Mucosa of descending colon (tissue), 3 donors: ENCODE results near the gene GPR157. TPM values are rescaled to one million over a fixed set of nuclear protein-coding genes. Genes with fewer than 3 reads are reported as not detected.
"Not testable (repeated sequence)": the region's sequence is repeated elsewhere in the genome, so short reads cannot be mapped to it uniquely, and the experiment has no call there.

Experiments
- ATAC-seq: fragments of 200-7000 bp; cut with Tn5 transposase; one replicate; pipeline ENCODE4 v1.9.1; 2020; ENCODE audit warnings: mild to moderate bottlenecking, moderate library complexity
- DNase-seq, 3 donors: peaks; one replicate each; pipeline ENCODE4 v3.0.0-alpha.2; 2020
- H3K36me3 ChIP-seq: fragments of 200-600 bp; one replicate; pipeline ENCODE4 v1.8.0; 2021; ENCODE audit warnings: low read depth, mild to moderate bottlenecking
- H3K4me1 ChIP-seq: fragments of 200-600 bp; one replicate; pipeline ENCODE4 v1.8.0; 2021; ENCODE audit warnings: low read depth, mild to moderate bottlenecking
- H3K4me3 ChIP-seq: fragments of 200-600 bp; one replicate; pipeline ENCODE4 v1.8.0; 2021; ENCODE audit warnings: mild to moderate bottlenecking
- H3K9me3 ChIP-seq: fragments of 200-600 bp; one replicate; pipeline ENCODE4 v1.8.0; 2021; ENCODE audit warnings: mild to moderate bottlenecking
- CTCF ChIP-seq: fragments of 200-600 bp; IDR thresholded peaks from one replicate; pipeline ENCODE4 v1.8.0; 2022; ENCODE audit warnings: antibody characterized with exemption, mild to moderate bottlenecking
- intact Hi-C, 2 donors: fragments of 100-400 bp; cut with DNase I in 1 of 2; cut with micrococcal nuclease in 1 of 2; formaldehyde crosslinking; loops; one replicate each; pipeline versions ENCODE4 v1.11.0 to v1.11.1; 2022; cut with DNase I, micrococcal nuclease
- total RNA-seq, 3 donors: library from RNA; stranded (reverse); fragmentation: NEBNext Ultra II Directional in 2 of 3; extraction: Animal tissue kit (Norgen Biotek cat#: 25700) in 2 of 3; gene quantifications; one replicate each; pipeline versions ENCODE4 v1.2.1 to v1.2.4, GENCODE V29; 2021 to 2023
- donor health status: DM: no; HTN: no; CAD: no; lungs with moderate emphysema.
- donor health status: DM: no; HTN: no; CAD: no.
- donor health status: DM: no; HTN: yes; CAD: no.

The GPR157 gene
- total RNA-seq, 3 donors from 2014 or later: 7.0 to 8.7 (median 8.1) TPM

GRCh38 chr1:9161342-9161741 lies 32.4 kb upstream of the GPR157 start:
- no peak for ATAC-seq
- no peak for TF ChIP-seq CTCF
- Histone ChIP-seq H3K4me3 (no peak overlapping the region), H3K36me3 (no peaks in the 10 kb centered on the region), H3K9me3 (no peaks in the 10 kb centered on the region), H3K4me1 (no peaks in the 10 kb centered on the region)
- no peak for DNase-seq
- intact Hi-C loops: no loop called here

GRCh38 chr1:9160079-9160717 lies 31.3 kb upstream of the GPR157 start:
- DNase-seq (no peak), ATAC-seq (no peak)
- no peaks in the 10 kb centered on the region for H3K4me1 ChIP-seq
- TF ChIP-seq CTCF: no peak
- H3K9me3 ChIP-seq: no peaks in the 10 kb centered on the region
- H3K4me3 ChIP-seq: no peak overlapping the region
- intact Hi-C loops: no loop called here
- H3K36me3 ChIP-seq: no peaks in the 10 kb centered on the region

GRCh38 chr1:9155879-9156278 lies 27.0 kb upstream of the GPR157 start:
- ATAC-seq: no peak
- TF ChIP-seq CTCF: no peak
- H3K9me3 ChIP-seq: no peaks in the 10 kb centered on the region
- intact Hi-C loops: no loop called here
- H3K4me1 ChIP-seq: no peaks in the 10 kb centered on the region
- H3K4me3 ChIP-seq: no peak overlapping the region
- no peak for DNase-seq
- no peaks in the 10 kb centered on the region for H3K36me3 ChIP-seq

- DNase-seq, H3K4me1 ChIP-seq, H3K4me3 ChIP-seq, H3K36me3 ChIP-seq, H3K9me3 ChIP-seq, intact Hi-C loops, ATAC-seq: not testable (repeated sequence)
These were observed 26.5 kb upstream of the GPR157 start for GRCh38 chr1:9155405-9155804.

- Histone ChIP-seq H3K4me3 (no peak overlapping the region), H3K9me3 (no peaks in the 10 kb centered on the region), H3K4me1 (no peaks in the 10 kb centered on the region), H3K36me3 (no peaks in the 10 kb centered on the region)
- TF ChIP-seq CTCF: no peak
- intact Hi-C loops: no loop called here
- DNase-seq (no peak), ATAC-seq (no peak)
These were observed 24.2 kb upstream of the GPR157 start for GRCh38 chr1:9153152-9153551.

GRCh38 chr1:9152535-9152934 lies 23.6 kb upstream of the GPR157 start:
- DNase-seq: no peak
- TF ChIP-seq CTCF: no peak
- ATAC-seq: no peak
- no peaks in the 10 kb centered on the region for H3K36me3 ChIP-seq
- H3K4me1 ChIP-seq: no peaks in the 10 kb centered on the region
- H3K4me3 ChIP-seq: no peak overlapping the region
- no peaks in the 10 kb centered on the region for H3K9me3 ChIP-seq
- intact Hi-C loops: no loop called here
